HFFc6 (cell line): ENCODE results near the gene PIANP. TPM values are rescaled to one million over a fixed set of nuclear protein-coding genes. Genes with fewer than 3 reads are reported as not detected.

Experiments used
- DNase-seq: peaks from one replicate; pipeline ENCODE4 v3.0.0-alpha.2; 2018
- H3K27ac Mint-ChIP-seq: 2 replicates; pipeline ENCODE4 v1.8.0; 2020; ENCODE audit warnings: mild to moderate bottlenecking, mixed read lengths
- H3K27me3 Mint-ChIP-seq: 2 replicates; pipeline ENCODE4 v1.8.0; 2021; ENCODE audit warnings: mild to moderate bottlenecking, moderate library complexity, mixed read lengths; ENCODE audit not compliant: insufficient read depth
- H3K36me3 Mint-ChIP-seq: 2 replicates; pipeline ENCODE4 v1.8.0; 2021; ENCODE audit warnings: low read depth, mixed read lengths
- H3K4me1 Mint-ChIP-seq: 2 replicates; pipeline ENCODE4 v1.8.0; 2020; ENCODE audit warnings: low read depth, mixed read lengths
- H3K4me3 Mint-ChIP-seq: 2 replicates; pipeline ENCODE4 v1.8.0; 2020; ENCODE audit warnings: mild to moderate bottlenecking, moderate library complexity, mixed read lengths
- H3K9me3 Mint-ChIP-seq: 2 replicates; pipeline ENCODE4 v1.8.0; 2020; ENCODE audit warnings: mild to moderate bottlenecking, mixed read lengths
- total RNA-seq, 6 experiments: library from RNA; stranded (reverse); fragmentation: NEBNext Ultra II Directional; extraction: Animal tissue kit (Norgen Biotek cat#: 25700); gene quantifications; 2 replicates in 1 of 6; 3 replicates in 5 of 6; pipeline ENCODE4 v1.2.3, GENCODE V29; 2021
- TF ChIP-seq, protein P1 (sequence below): fragments of 200-600 bp; sonication (generic); IDR thresholded peaks from 2 replicates; pipeline ENCODE4 v1.5.0; 2021; ENCODE audit warnings: antibody characterized with exemption, mild to moderate bottlenecking

The PIANP gene
- total RNA-seq, 6 experiments from 2014 or later, result 2.6 to 4.6 (median 3.8) TPM

GRCh38 chr12:6688999-6689882, 11.4 kb downstream of the PIANP start, which contains the start of gene ZNF384:
Gene ZNF384 (minus strand): TSS chr12:6689375. CDS start chr12:6679520, 9,855 bp downstream.
- H3K9me3 Mint-ChIP-seq, result no peaks in the 10 kb centered on the region
- H3K27ac Mint-ChIP-seq, result peak within 1 kb of the TSS; percentile 97
- TF ChIP-seq, protein P1, sequence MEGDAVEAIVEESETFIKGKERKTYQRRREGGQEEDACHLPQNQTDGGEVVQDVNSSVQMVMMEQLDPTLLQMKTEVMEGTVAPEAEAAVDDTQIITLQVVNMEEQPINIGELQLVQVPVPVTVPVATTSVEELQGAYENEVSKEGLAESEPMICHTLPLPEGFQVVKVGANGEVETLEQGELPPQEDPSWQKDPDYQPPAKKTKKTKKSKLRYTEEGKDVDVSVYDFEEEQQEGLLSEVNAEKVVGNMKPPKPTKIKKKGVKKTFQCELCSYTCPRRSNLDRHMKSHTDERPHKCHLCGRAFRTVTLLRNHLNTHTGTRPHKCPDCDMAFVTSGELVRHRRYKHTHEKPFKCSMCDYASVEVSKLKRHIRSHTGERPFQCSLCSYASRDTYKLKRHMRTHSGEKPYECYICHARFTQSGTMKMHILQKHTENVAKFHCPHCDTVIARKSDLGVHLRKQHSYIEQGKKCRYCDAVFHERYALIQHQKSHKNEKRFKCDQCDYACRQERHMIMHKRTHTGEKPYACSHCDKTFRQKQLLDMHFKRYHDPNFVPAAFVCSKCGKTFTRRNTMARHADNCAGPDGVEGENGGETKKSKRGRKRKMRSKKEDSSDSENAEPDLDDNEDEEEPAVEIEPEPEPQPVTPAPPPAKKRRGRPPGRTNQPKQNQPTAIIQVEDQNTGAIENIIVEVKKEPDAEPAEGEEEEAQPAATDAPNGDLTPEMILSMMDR, result peak; percentile 48
- H3K4me1 Mint-ChIP-seq, result peaks cover 54% of the 10 kb centered on the region
- peaks cover 3% of the 10 kb centered on the region for H3K27me3 Mint-ChIP-seq
- peak; percentile 99 for DNase-seq
- peak within 1 kb of the TSS; percentile 92 for H3K4me3 Mint-ChIP-seq
- H3K36me3 Mint-ChIP-seq, result peaks cover 29% of the 10 kb centered on the region

- no peak for DNase-seq
- Mint-ChIP-seq H3K9me3 (no peaks in the 10 kb centered on the region), H3K4me3 (peak overlapping the region; percentile 92), H3K4me1 (peaks cover 54% of the 10 kb centered on the region), H3K27ac (peak overlapping the region; percentile 97), H3K27me3 (peaks cover 3% of the 10 kb centered on the region), H3K36me3 (peaks cover 29% of the 10 kb centered on the region)
- TF ChIP-seq, protein P1, result no peak
These were observed 12.0 kb downstream of the PIANP start for GRCh38 chr12:6688543-6688998.

- peaks cover 35% of the 10 kb centered on the region for H3K4me1 Mint-ChIP-seq
- H3K27ac Mint-ChIP-seq, result peak overlapping the region; percentile 26; the same call in 1 of the 2 replicates
- no peaks in the 10 kb centered on the region for H3K9me3 Mint-ChIP-seq
- no peak for DNase-seq
- H3K4me3 Mint-ChIP-seq, result peak overlapping the region; percentile 92; the same call in 1 of the 2 replicates
- TF ChIP-seq, protein P1, result no peak
- peaks cover 32% of the 10 kb centered on the region for H3K36me3 Mint-ChIP-seq
- H3K27me3 Mint-ChIP-seq, result peaks cover 3% of the 10 kb centered on the region
These were observed 14.8 kb downstream of the PIANP start for GRCh38 chr12:6685814-6686213.

DNA sequence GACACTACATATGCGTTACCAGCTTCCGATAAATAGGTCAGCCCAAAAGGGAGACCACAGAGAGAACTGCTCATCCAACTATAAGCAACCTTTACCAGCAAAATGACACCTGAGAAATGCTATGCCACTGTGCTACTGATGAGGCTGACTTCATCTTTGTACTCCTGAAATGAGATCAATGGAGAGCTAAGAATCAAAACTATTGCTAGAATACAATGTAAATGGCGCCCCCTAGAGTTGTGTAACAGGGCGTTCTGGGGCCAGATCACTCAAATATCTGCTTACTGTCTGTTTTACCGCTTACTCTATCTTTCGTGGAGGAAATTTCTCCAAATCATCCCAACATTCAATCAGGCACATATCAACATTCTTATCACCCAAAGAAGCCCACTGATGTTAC, 16.0 kb downstream of the PIANP start:
- Mint-ChIP-seq H3K4me1 (peaks cover 35% of the 10 kb centered on the region), H3K36me3 (peaks cover 32% of the 10 kb centered on the region), H3K27ac (no peak overlapping the region)

DNA sequence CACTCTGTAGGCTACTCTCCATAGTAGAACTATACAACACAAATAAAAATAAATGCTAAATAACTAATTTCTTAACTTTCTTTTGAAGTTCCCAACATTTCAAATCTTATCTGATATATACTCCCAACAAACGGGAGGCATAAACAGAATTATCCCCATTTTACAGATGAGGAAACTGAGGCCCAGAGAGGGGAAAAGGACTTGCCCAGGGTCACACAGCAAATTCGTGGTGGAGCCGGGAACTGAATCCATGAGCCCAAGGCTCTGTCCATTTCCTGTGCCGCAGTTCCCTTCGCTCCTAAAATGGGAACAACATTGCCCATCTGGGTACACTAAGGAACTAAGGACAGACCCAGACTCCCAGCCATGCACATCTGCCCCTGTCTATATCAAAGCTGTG, 23.7 kb downstream of the PIANP start:
- H3K4me1 Mint-ChIP-seq, result no peaks in the 10 kb centered on the region; the same call in 1 of the 2 replicates
- H3K4me3 Mint-ChIP-seq, result no peak overlapping the region
- no peak overlapping the region for H3K27ac Mint-ChIP-seq
- H3K36me3 Mint-ChIP-seq, result peaks cover 23% of the 10 kb centered on the region
- TF ChIP-seq, protein P1, result no peak
- no peaks in the 10 kb centered on the region for H3K9me3 Mint-ChIP-seq
- no peak for DNase-seq
- H3K27me3 Mint-ChIP-seq, result no peaks in the 10 kb centered on the region

More for the DNA sequence above, 16.0 kb downstream of the PIANP start:
- no peak overlapping the region for H3K4me3 Mint-ChIP-seq
- no peak for DNase-seq
- TF ChIP-seq, protein P1, result peak; percentile 78
- no peaks in the 10 kb centered on the region for H3K9me3 Mint-ChIP-seq
- peaks cover 3% of the 10 kb centered on the region for H3K27me3 Mint-ChIP-seq
